ENCODE data around the gene PLXNA4.

- TF ChIP-seq ZC3H4 (CRISPR knock-in tag; IDR thresholded peaks at IDR 0.05; ENCODE audit: borderline replicate concordance) (no peak), RNF2 (IDR thresholded peaks at IDR 0.05) (no peak), MAX (CRISPR knock-in tag; IDR thresholded peaks at IDR 0.05) (no peak)
Measured at GRCh38 chr7:132262160-132262470, 314.2 kb downstream of the PLXNA4 start.
